ENCODE measurements around the gene ST6GALNAC6. TPM values are rescaled to one million over a fixed set of nuclear protein-coding genes. Genes with fewer than 3 reads are reported as not detected.
"Not testable (repeated sequence)": the region's sequence is repeated elsewhere in the genome, so short reads cannot be mapped to it uniquely, and the experiment has no call there.

The ST6GALNAC6 gene
- total and polyA plus RNA-seq, 5 donors from 2014 or later: 43.7 to 136 (median 48.6) TPM

GRCh38 chr9:127852829-127853228, 46.6 kb downstream of the ST6GALNAC6 start:
- peaks cover 4% of the 10 kb centered on the region for H3K4me1 ChIP-seq (ENCODE audit: control insufficient read depth, insufficient read depth, low read length, poor library complexity, severe bottlenecking)
- no peak for DNase-seq

DNA sequence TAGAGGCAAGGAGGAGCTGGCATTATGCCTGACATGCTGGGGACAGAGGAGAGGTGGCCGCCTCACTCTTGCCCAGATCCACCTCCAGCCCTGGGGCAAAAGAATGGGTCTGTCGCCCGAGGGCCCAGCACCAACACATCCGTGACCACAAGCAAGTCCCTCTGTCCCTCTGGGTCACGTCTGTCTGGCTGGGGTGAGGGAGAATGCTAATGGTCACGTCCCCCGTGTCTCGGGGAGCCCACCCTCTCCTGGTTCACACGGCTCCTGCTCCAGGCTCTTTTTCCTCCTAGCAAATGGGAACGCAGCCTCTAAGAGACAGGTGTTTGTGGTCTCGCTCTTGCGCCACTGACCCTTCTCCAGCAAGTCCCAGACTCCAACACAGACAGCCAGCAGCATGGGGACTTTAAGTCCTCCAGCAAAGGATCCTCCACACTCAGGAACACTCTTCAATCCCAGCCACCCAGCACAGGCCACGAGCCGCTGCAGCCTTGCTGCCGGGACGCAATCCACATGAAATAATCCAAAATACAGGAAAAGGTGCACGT, 49.0 kb downstream of the ST6GALNAC6 start:
- DNase-seq (no peak), ATAC-seq (ENCODE audit: low read depth in 2 of 2) (no peak)
- H3K27ac Mint-ChIP-seq: peak overlapping the region in 1 of 3 donors; percentile 28
- no peaks in the 10 kb centered on the region for H3K27me3 ChIP-seq (ENCODE audit: control insufficient read depth, insufficient read depth, low read length)
- H3K4me1 Mint-ChIP-seq: peaks cover 0 to 11% (median 1%) of the 10 kb centered on the region in 4 donors
- H3K9me3 Mint-ChIP-seq: peaks cover 0 to 16% (median 5%) of the 10 kb centered on the region in 7 donors
- peaks cover 4 to 19% of the 10 kb centered on the region in 2 experiments for H3K9me3 ChIP-seq (ENCODE audit: control insufficient read depth in 2 of 2, low read length in 2 of 2)
- H3K4me3 Mint-ChIP-seq: no peak overlapping the region
- H3K27me3 Mint-ChIP-seq: peaks cover 11% of the 10 kb centered on the region
- H3K36me3 ChIP-seq (ENCODE audit: control insufficient read depth, insufficient read depth, low read length): no peaks in the 10 kb centered on the region
- H3K36me3 Mint-ChIP-seq: peaks cover 4% of the 10 kb centered on the region
- H3K27ac ChIP-seq (ENCODE audit: insufficient read depth, low read length, poor library complexity, severe bottlenecking): no peak overlapping the region
- H3K4me3 ChIP-seq (ENCODE audit: low read depth, low read length): no peak overlapping the region
- peaks cover 4% of the 10 kb centered on the region for H3K4me1 ChIP-seq (ENCODE audit: control insufficient read depth, insufficient read depth, low read length, poor library complexity, severe bottlenecking)

More at GRCh38 chr9:127852829-127853228, 46.6 kb downstream of the ST6GALNAC6 start:
- Mint-ChIP-seq H3K4me3 (peak overlapping the region in 2 of 4 donors; percentile 27 to 41), H3K4me1 (peaks cover 0 to 11% (median 1%) of the 10 kb centered on the region in 4 donors), H3K36me3 (peaks cover 4% of the 10 kb centered on the region), H3K27ac (no peak overlapping the region), H3K27me3 (peaks cover 11% of the 10 kb centered on the region), H3K9me3 (peaks cover 0 to 16% (median 5%) of the 10 kb centered on the region in 7 donors)
- Histone ChIP-seq H3K4me3 (ENCODE audit: low read depth, low read length) (no peak overlapping the region), H3K36me3 (ENCODE audit: control insufficient read depth, insufficient read depth, low read length) (no peaks in the 10 kb centered on the region), H3K27ac (ENCODE audit: insufficient read depth, low read length, poor library complexity, severe bottlenecking) (no peak overlapping the region), H3K27me3 (ENCODE audit: control insufficient read depth, insufficient read depth, low read length) (no peaks in the 10 kb centered on the region), H3K9me3 (ENCODE audit: control insufficient read depth in 2 of 2, low read length in 2 of 2) (peaks cover 4 to 19% of the 10 kb centered on the region in 2 experiments)
- ATAC-seq (ENCODE audit: low read depth in 2 of 2): no peak

- Mint-ChIP-seq H3K36me3 (peaks cover 4% of the 10 kb centered on the region), H3K27ac (peak overlapping the region in 1 of 3 donors; percentile 90), H3K9me3 (peaks cover 0 to 16% (median 5%) of the 10 kb centered on the region in 7 donors), H3K4me1 (peaks cover 0 to 8% (median 1%) of the 10 kb centered on the region in 4 donors), H3K27me3 (peaks cover 11% of the 10 kb centered on the region), H3K4me3 (no peak overlapping the region)
- ATAC-seq (ENCODE audit: low read depth in 2 of 2): no peak
- Histone ChIP-seq H3K4me3 (ENCODE audit: low read depth, low read length) (no peak overlapping the region), H3K9me3 (ENCODE audit: control insufficient read depth in 2 of 2, low read length in 2 of 2) (peaks cover 4 to 19% of the 10 kb centered on the region in 2 experiments), H3K4me1 (ENCODE audit: control insufficient read depth, insufficient read depth, low read length, poor library complexity, severe bottlenecking) (no peaks in the 10 kb centered on the region), H3K27ac (ENCODE audit: insufficient read depth, low read length, poor library complexity, severe bottlenecking) (no peak overlapping the region), H3K27me3 (ENCODE audit: control insufficient read depth, insufficient read depth, low read length) (no peaks in the 10 kb centered on the region), H3K36me3 (ENCODE audit: control insufficient read depth, insufficient read depth, low read length) (no peaks in the 10 kb centered on the region)
- DNase-seq: no peak
Measured at GRCh38 chr9:127848756-127849504, 50.5 kb downstream of the ST6GALNAC6 start.

- H3K4me1 ChIP-seq (ENCODE audit: control insufficient read depth, insufficient read depth, low read length, poor library complexity, severe bottlenecking): no peaks in the 10 kb centered on the region
- H3K27me3 ChIP-seq (ENCODE audit: control insufficient read depth, insufficient read depth, low read length): no peaks in the 10 kb centered on the region
- Mint-ChIP-seq H3K4me1 (peaks cover 0 to 6% (median 1%) of the 10 kb centered on the region in 4 donors), H3K4me3 (no peak overlapping the region), H3K9me3 (peaks cover 0 to 16% (median 5%) of the 10 kb centered on the region in 7 donors), H3K27ac (no peak overlapping the region), H3K36me3 (peaks cover 4% of the 10 kb centered on the region), H3K27me3 (peaks cover 11% of the 10 kb centered on the region)
- no peaks in the 10 kb centered on the region for H3K36me3 ChIP-seq (ENCODE audit: control insufficient read depth, insufficient read depth, low read length)
- no peak overlapping the region for H3K4me3 ChIP-seq (ENCODE audit: low read depth, low read length)
- peaks cover 4 to 19% of the 10 kb centered on the region in 2 experiments for H3K9me3 ChIP-seq (ENCODE audit: control insufficient read depth in 2 of 2, low read length in 2 of 2)
- ATAC-seq (ENCODE audit: low read depth in 2 of 2) (no peak), DNase-seq (no peak)
- no peak overlapping the region for H3K27ac ChIP-seq (ENCODE audit: insufficient read depth, low read length, poor library complexity, severe bottlenecking)
Measured at GRCh38 chr9:127847833-127848755, 51.3 kb downstream of the ST6GALNAC6 start.

- peaks cover 4 to 19% of the 10 kb centered on the region in 2 experiments for H3K9me3 ChIP-seq (ENCODE audit: control insufficient read depth in 2 of 2, low read length in 2 of 2)
- Mint-ChIP-seq H3K4me1 (peaks cover 0 to 2% (median 0%) of the 10 kb centered on the region in 4 donors), H3K36me3 (peaks cover 4% of the 10 kb centered on the region), H3K27ac (no peak overlapping the region), H3K27me3 (peaks cover 11% of the 10 kb centered on the region), H3K4me3 (no peak overlapping the region), H3K9me3 (peaks cover 0 to 16% (median 5%) of the 10 kb centered on the region in 7 donors)
- no peak overlapping the region for H3K27ac ChIP-seq (ENCODE audit: insufficient read depth, low read length, poor library complexity, severe bottlenecking)
- no peaks in the 10 kb centered on the region for H3K36me3 ChIP-seq (ENCODE audit: control insufficient read depth, insufficient read depth, low read length)
- ATAC-seq (ENCODE audit: low read depth in 2 of 2) (no peak), DNase-seq (no peak)
- H3K4me3 ChIP-seq (ENCODE audit: low read depth, low read length): no peak overlapping the region
- no peaks in the 10 kb centered on the region for H3K27me3 ChIP-seq (ENCODE audit: control insufficient read depth, insufficient read depth, low read length)
- H3K4me1 ChIP-seq (ENCODE audit: control insufficient read depth, insufficient read depth, low read length, poor library complexity, severe bottlenecking): no peaks in the 10 kb centered on the region
Measured at GRCh38 chr9:127847178-127847510, 52.3 kb downstream of the ST6GALNAC6 start.

DNA sequence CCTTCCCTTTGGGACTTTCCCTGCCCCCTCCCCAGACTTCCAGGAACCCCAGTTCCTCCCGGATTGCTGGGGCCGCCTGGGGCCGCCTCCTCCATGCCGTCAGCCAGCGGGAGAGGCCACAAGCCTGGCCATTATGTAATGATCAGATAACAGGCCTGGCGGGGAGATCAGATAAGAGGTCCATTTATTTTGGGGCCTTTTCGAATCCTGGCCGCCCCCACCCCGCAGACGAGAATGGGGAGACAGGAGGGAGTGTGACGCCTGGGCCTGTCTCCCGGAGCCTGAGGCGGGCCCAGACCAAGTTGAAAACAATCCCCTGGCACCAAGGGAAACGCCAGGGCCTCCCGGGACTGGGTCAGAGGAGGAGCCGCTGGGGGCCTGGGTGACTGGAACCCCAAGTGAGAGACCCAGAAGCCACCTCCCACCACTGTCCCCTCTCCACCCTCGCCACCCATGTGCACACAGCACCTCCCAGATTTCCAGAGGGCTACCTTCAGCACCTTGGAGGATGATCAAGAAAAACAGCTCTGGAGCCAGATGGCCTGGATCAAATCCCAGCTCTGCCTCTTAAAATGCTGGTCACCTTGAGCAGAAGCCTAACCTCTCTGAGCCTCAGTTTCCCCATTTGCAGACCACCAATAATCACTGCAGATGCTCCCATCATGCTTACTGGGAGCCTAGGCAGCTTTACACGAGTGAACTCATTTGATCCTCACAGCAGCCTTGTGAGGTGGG, 52.8 kb downstream of the ST6GALNAC6 start:
- peaks cover 4 to 19% of the 10 kb centered on the region in 2 experiments for H3K9me3 ChIP-seq (ENCODE audit: control insufficient read depth in 2 of 2, low read length in 2 of 2)
- H3K27ac Mint-ChIP-seq: no peak overlapping the region
- no peaks in the 10 kb centered on the region for H3K36me3 ChIP-seq (ENCODE audit: control insufficient read depth, insufficient read depth, low read length)
- no peaks in the 10 kb centered on the region for H3K4me1 Mint-ChIP-seq
- no peak for ATAC-seq (ENCODE audit: low read depth in 2 of 2)
- peaks cover 11% of the 10 kb centered on the region for H3K27me3 Mint-ChIP-seq
- H3K4me3 Mint-ChIP-seq: no peak overlapping the region
- no peak overlapping the region for H3K27ac ChIP-seq (ENCODE audit: insufficient read depth, low read length, poor library complexity, severe bottlenecking)
- DNase-seq: no peak
- H3K36me3 Mint-ChIP-seq: peaks cover 4% of the 10 kb centered on the region
- H3K27me3 ChIP-seq (ENCODE audit: control insufficient read depth, insufficient read depth, low read length): no peaks in the 10 kb centered on the region
- H3K4me3 ChIP-seq (ENCODE audit: low read depth, low read length): no peak overlapping the region
- H3K9me3 Mint-ChIP-seq: peaks cover 0 to 16% (median 5%) of the 10 kb centered on the region in 7 donors
- H3K4me1 ChIP-seq (ENCODE audit: control insufficient read depth, insufficient read depth, low read length, poor library complexity, severe bottlenecking): no peaks in the 10 kb centered on the region

GRCh38 chr9:127845619-127846018, 53.8 kb downstream of the ST6GALNAC6 start:
- H3K9me3 Mint-ChIP-seq: peaks cover 0 to 15% (median 4%) of the 10 kb centered on the region in 7 donors
- H3K4me1 ChIP-seq (ENCODE audit: control insufficient read depth, insufficient read depth, low read length, poor library complexity, severe bottlenecking); H3K27ac ChIP-seq (ENCODE audit: insufficient read depth, low read length, poor library complexity, severe bottlenecking); H3K27ac Mint-ChIP-seq; H3K36me3 ChIP-seq (ENCODE audit: control insufficient read depth, insufficient read depth, low read length); H3K27me3 ChIP-seq (ENCODE audit: control insufficient read depth, insufficient read depth, low read length); DNase-seq; H3K36me3 Mint-ChIP-seq; ATAC-seq (ENCODE audit: low read depth in 2 of 2); H3K27me3 Mint-ChIP-seq; H3K4me3 Mint-ChIP-seq; H3K4me3 ChIP-seq (ENCODE audit: low read depth, low read length); H3K4me1 Mint-ChIP-seq: not testable (repeated sequence)
- H3K9me3 ChIP-seq (ENCODE audit: control insufficient read depth in 2 of 2, low read length in 2 of 2): peaks cover 4 to 19% of the 10 kb centered on the region in 2 experiments
